ENCODE data around the gene NCAPH2.
"Not testable (repeated sequence)": the region's sequence is repeated elsewhere in the genome, so short reads cannot be mapped to it uniquely, and the experiment has no call there.

Gene NCAPH2

GRCh38 chr22:50519151-50519550 is 11.1 kb downstream of the NCAPH2 start:
- no peak overlapping the region for H3K4me3 Mint-ChIP-seq
- no peaks in the 10 kb centered on the region for H3K9me3 Mint-ChIP-seq
- no peaks in the 10 kb centered on the region for H3K36me3 Mint-ChIP-seq
- H3K27ac Mint-ChIP-seq, result no peak overlapping the region
- peaks cover 16% of the 10 kb centered on the region for H3K4me1 Mint-ChIP-seq
- no peaks in the 10 kb centered on the region for H3K27me3 Mint-ChIP-seq

GRCh38 chr22:50520184-50520583 is 12.2 kb downstream of the NCAPH2 start:
- not testable (repeated sequence) for H3K36me3 Mint-ChIP-seq, H3K4me3 Mint-ChIP-seq, H3K27me3 Mint-ChIP-seq, H3K27ac Mint-ChIP-seq, H3K9me3 Mint-ChIP-seq
- H3K4me1 Mint-ChIP-seq, result peaks cover 14% of the 10 kb centered on the region

GRCh38 chr22:50520826-50521453 is 12.9 kb downstream of the NCAPH2 start:
- no peak overlapping the region for H3K27ac Mint-ChIP-seq
- H3K36me3 Mint-ChIP-seq, result peaks cover 5% of the 10 kb centered on the region
- peaks cover 9% of the 10 kb centered on the region for H3K4me1 Mint-ChIP-seq
- H3K4me3 Mint-ChIP-seq, result no peak overlapping the region
- H3K9me3 Mint-ChIP-seq, result no peaks in the 10 kb centered on the region
- no peaks in the 10 kb centered on the region for H3K27me3 Mint-ChIP-seq

DNA sequence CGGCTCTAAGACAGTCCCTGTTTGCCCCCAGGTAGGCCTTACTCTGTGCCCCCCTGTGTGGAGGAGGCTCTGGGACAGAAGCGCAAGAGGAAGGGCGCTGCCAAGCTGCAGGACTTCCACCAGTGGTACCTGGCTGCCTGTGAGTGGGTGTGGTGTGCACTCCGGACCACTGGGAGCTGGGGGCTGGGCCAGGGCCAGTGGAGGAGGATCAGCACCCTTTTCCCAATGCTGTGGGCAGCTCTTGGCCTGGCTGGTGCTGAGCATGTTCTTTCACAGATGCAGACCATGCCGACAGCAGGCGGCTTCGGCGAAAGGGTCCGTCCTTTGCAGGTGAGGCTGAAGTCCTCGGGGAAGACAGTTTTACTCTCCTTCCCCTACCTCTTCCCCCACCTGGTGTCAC is 13.7 kb downstream of the NCAPH2 start:
- Mint-ChIP-seq H3K27me3 (no peaks in the 10 kb centered on the region), H3K27ac (no peak overlapping the region), H3K9me3 (no peaks in the 10 kb centered on the region), H3K4me3 (no peak overlapping the region), H3K4me1 (peaks cover 9% of the 10 kb centered on the region), H3K36me3 (peaks cover 5% of the 10 kb centered on the region)

DNA sequence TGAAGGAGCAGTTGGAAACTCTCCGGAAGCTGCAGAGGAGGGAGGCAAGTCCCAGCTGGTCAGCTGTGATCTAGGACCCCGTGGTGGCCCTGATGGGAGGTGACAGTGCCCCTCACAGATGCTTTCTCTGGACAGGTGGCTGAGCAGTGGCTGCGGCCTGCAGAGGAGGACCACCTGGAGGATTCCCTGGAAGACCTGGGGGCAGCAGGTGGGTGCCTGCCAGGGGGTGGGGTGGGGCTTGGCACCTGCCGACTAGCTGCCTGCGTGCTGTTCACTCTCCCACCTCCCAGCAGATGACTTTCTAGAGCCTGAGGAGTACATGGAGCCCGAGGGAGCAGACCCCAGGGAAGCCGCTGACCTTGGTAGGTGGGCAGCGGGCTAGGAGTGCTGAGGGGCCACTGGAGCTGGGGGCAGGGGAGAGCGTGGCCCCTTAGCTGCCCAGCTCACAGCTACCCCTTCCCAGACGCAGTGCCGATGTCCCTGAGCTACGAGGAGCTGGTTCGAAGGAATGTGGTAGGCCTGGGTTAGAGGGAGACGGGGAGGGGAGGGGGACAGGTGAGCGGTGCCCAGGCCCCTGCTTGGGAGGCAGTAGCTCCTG is 14.3 kb downstream of the NCAPH2 start:
- no peaks in the 10 kb centered on the region for H3K27me3 Mint-ChIP-seq
- H3K36me3 Mint-ChIP-seq, result peaks cover 5% of the 10 kb centered on the region
- no peaks in the 10 kb centered on the region for H3K9me3 Mint-ChIP-seq
- no peak overlapping the region for H3K27ac Mint-ChIP-seq
- H3K4me3 Mint-ChIP-seq, result no peak overlapping the region
- peaks cover 15% of the 10 kb centered on the region for H3K4me1 Mint-ChIP-seq

DNA sequence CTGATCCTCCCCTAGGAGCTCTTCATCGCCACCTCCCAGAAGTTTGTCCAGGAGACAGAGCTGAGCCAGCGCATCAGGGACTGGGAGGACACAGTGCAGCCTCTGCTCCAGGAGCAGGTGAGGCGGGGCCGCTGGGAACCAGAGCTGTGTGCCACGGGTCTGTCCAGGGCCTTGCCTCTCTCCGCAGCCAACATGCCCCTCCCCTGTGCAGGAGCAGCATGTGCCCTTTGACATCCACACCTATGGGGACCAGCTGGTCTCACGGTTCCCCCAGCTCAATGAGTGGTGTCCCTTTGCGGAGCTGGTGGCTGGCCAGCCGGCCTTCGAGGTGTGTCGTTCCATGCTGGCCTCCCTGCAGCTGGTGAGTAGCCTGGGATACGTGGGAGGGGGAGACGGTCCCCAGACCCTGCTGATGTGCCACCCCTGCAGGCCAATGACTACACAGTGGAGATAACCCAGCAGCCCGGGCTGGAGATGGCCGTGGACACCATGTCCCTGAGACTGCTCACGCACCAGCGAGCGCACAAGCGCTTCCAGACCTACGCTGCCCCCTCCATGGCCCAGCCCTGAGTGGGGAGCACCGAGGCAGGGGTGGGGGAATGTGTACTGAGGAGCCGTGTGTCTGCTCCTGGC is 14.9 kb downstream of the NCAPH2 start:
- Mint-ChIP-seq H3K27ac (peak overlapping the region; percentile 55), H3K4me3 (peak overlapping the region; percentile 36), H3K36me3 (peaks cover 5% of the 10 kb centered on the region)

GRCh38 chr22:50523458-50523805 is 15.4 kb downstream of the NCAPH2 start:
- H3K4me1 Mint-ChIP-seq, result peaks cover 26% of the 10 kb centered on the region
- peaks cover 5% of the 10 kb centered on the region for H3K36me3 Mint-ChIP-seq
- H3K27ac Mint-ChIP-seq, result peak overlapping the region; percentile 55
- H3K27me3 Mint-ChIP-seq, result no peaks in the 10 kb centered on the region
- H3K9me3 Mint-ChIP-seq, result no peaks in the 10 kb centered on the region
- peak overlapping the region; percentile 36 for H3K4me3 Mint-ChIP-seq

More for the DNA sequence above, 14.9 kb downstream of the NCAPH2 start:
- Mint-ChIP-seq H3K9me3 (no peaks in the 10 kb centered on the region), H3K27me3 (no peaks in the 10 kb centered on the region), H3K4me1 (peaks cover 21% of the 10 kb centered on the region)

DNA sequence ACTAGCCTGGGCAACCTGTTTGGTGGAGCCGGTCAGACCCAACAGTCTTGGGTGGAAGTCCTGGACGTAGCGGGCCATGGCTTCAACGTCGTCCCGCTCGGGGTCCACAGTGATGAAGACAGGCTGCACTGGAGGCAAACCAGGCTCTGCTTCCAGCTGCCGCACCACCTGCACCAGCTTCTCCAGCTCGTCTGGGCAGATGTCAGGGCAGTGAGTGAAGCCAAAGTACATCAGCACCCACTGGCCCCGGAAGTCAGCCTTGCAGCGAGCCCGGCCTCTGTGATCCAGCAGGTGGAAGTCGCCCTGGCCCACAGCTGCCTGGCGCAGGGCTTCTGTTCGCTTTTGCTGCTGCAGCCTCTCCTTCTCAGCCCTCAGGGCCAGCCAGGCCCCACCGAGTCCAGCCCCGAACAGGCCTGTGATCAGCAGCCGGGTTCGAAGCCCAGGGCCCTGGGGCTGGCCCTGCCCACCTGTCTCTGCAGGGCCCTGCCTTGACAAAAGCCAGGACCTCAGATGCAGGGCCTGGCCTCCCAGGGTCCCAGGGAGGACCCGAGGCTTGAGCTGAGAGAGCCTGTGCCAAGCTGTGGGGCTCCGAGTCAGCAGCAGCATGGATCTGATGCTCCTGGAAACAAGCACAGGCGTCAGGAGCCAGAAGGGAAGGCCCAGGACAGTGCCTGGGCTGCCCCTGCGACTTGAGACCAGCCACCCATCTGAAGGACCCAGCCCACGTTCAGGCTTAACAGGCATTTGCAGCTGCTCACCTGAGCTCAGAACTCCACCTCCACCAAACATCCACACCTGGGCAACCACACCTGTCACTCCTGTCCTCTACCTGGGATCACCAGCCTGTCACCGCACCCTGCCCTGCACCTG is 16.0 kb downstream of the NCAPH2 start:
- Mint-ChIP-seq H3K36me3 (peaks cover 5% of the 10 kb centered on the region), H3K9me3 (no peaks in the 10 kb centered on the region), H3K27ac (peak overlapping the region; percentile 79), H3K4me3 (peak overlapping the region; percentile 97), H3K27me3 (no peaks in the 10 kb centered on the region), H3K4me1 (peaks cover 28% of the 10 kb centered on the region)

GRCh38 chr22:50524676-50525103 is 16.7 kb downstream of the NCAPH2 start:
- Mint-ChIP-seq H3K4me1 (peaks cover 28% of the 10 kb centered on the region), H3K27ac (peak overlapping the region; percentile 79), H3K4me3 (peak overlapping the region; percentile 97), H3K27me3 (no peaks in the 10 kb centered on the region), H3K9me3 (no peaks in the 10 kb centered on the region), H3K36me3 (peaks cover 5% of the 10 kb centered on the region)

DNA sequence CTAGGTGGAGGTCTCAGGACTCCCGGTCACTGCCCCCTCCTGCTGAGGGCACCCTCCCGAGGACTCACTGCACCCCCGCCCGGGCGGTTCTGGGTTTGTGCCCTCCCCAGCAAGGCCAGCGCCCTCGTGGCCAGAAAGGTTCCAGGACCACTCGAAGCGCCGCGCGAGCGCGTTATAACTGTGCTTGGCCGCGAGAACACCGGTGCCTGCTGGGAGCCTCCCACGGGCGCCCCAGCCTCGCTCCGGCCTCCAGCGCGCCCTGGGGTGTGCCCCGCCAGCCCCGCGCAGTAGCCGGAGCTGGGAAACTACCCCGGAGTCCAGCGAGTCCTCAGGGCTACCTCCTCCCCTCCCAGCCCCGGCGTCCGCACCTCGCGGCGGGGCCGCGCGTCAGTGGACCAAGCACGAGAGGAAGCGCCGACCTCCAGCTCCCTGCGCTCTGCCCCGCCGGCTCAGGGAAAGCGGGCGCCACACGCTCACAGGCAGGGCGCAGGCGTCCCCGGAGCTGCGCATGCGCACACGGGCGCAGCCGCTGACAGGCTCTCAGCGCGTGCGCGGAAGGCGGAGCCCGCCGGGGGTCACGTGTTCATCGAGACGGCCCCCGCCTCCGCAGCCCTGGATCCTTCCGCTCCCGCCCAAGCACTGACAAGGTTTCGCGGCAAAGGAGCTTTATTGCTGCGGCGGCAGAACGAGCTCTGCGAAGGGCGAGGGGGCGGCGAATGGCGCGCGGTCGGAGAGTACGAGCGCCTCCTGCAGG is 17.3 kb downstream of the NCAPH2 start, which contains the start of gene SCO2:
SCO2 (minus strand) TSS at position 495 of the 754 bp plus-strand sequence. CDS start 1,187 bp downstream, outside the sequence.
- Mint-ChIP-seq H3K4me3 (peak within 1 kb of the TSS; percentile 97), H3K4me1 (peaks cover 28% of the 10 kb centered on the region), H3K9me3 (no peaks in the 10 kb centered on the region), H3K36me3 (peaks cover 5% of the 10 kb centered on the region), H3K27me3 (no peaks in the 10 kb centered on the region), H3K27ac (peak within 1 kb of the TSS; percentile 83)

- Mint-ChIP-seq H3K4me3 (peak overlapping the region; percentile 97), H3K27me3 (no peaks in the 10 kb centered on the region), H3K36me3 (peaks cover 5% of the 10 kb centered on the region), H3K27ac (peak overlapping the region; percentile 83), H3K4me1 (peaks cover 28% of the 10 kb centered on the region), H3K9me3 (no peaks in the 10 kb centered on the region)
These were observed 17.8 kb downstream of the NCAPH2 start for GRCh38 chr22:50525858-50526107.

DNA sequence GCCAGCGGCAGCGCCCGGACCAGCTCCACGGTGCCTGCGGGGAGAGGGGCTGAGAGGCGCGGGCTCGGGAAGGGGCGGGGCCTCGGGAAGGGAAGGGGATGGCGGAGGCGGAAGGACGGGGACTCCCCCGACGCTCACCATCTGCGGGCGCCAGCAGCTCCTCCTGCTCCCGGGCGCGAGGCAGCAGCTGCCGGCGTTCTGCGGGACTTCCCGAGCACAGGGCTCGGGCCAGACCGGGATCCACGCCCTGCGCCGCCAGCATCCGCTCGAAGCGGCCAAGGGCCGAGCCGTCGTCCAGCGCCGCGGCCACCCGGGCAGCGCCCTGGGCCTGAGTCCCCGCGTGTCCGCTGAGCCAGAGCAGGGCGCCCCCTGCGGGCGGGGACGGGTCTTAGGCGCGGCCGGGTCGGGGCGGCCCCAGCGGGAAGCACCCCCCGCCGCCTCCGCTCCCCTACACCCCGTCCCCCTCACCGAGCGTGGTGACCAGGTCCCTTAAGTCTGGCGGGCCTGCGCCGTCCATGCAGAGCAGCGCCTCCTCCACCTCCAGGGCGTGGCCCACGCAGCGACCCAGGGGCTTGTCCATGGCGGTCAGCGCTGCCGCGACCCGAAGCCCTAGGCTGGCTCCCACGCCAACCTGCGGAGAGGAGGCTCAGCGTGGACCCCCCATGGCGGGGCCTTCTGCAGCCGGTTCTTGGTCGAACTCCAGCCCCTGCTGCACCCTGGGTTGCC is 18.2 kb downstream of the NCAPH2 start:
- Mint-ChIP-seq H3K4me1 (peaks cover 28% of the 10 kb centered on the region), H3K4me3 (peak overlapping the region; percentile 74), H3K36me3 (peaks cover 5% of the 10 kb centered on the region), H3K27me3 (no peaks in the 10 kb centered on the region), H3K27ac (peak overlapping the region; percentile 35), H3K9me3 (no peaks in the 10 kb centered on the region)

- peaks cover 5% of the 10 kb centered on the region for H3K36me3 Mint-ChIP-seq
- H3K27me3 Mint-ChIP-seq, result no peaks in the 10 kb centered on the region
- H3K9me3 Mint-ChIP-seq, result no peaks in the 10 kb centered on the region
- peak overlapping the region; percentile 65 for H3K27ac Mint-ChIP-seq
- peak overlapping the region; percentile 74 for H3K4me3 Mint-ChIP-seq
- H3K4me1 Mint-ChIP-seq, result peaks cover 28% of the 10 kb centered on the region
These were observed 19.1 kb downstream of the NCAPH2 start for GRCh38 chr22:50526834-50527801.
